Activated T-cell treated with anti-CD3 and anti-CD28 coated beads for 1 hour (primary cell): ENCODE results near the gene ARAP3.
"Not testable (repeated sequence)": the region's sequence is repeated elsewhere in the genome, so short reads cannot be mapped to it uniquely, and the experiment has no call there.

ENCODE experiments used
- DNase-seq: peaks from one replicate; pipeline ENCODE4 v3.0.0-alpha.2; 2020; ENCODE audit warnings: low read depth

ARAP3 gene

GRCh38 chr5:141613344-141613743 is 68.7 kb downstream of the ARAP3 start:
- no peak for DNase-seq

- DNase-seq, result no peak
Measured at GRCh38 chr5:141611289-141611688, 70.7 kb downstream of the ARAP3 start.

GRCh38 chr5:141609921-141610320 is 72.1 kb downstream of the ARAP3 start:
- DNase-seq, result not testable (repeated sequence)

- DNase-seq, result no peak
Measured at GRCh38 chr5:141609044-141609443, 73.0 kb downstream of the ARAP3 start.

GRCh38 chr5:141608557-141608956 is 73.5 kb downstream of the ARAP3 start:
- no peak for DNase-seq

GRCh38 chr5:141608046-141608445 is 74.0 kb downstream of the ARAP3 start:
- DNase-seq, result no peak

GRCh38 chr5:141605523-141606277 is 76.3 kb downstream of the ARAP3 start:
- peak; percentile 42 for DNase-seq

- DNase-seq, result no peak
Measured at GRCh38 chr5:141603923-141604717, 77.9 kb downstream of the ARAP3 start.
